ENCODE results near the gene TSPAN14. TPM values are rescaled to one million over a fixed set of nuclear protein-coding genes. Genes with fewer than 3 reads are reported as not detected.

TSPAN14 gene
- total RNA-seq, 4 donors from 2014 or later: 17.9 to 50.5 (median 38.4) TPM

GRCh38 chr10:80553436-80553835, 99.3 kb downstream of the TSPAN14 start:
- no peaks in the 10 kb centered on the region for H3K9me3 ChIP-seq
- H3K4me1 ChIP-seq: peaks cover 0 to 8% (median 0%) of the 10 kb centered on the region in 4 donors
- 90% methylated on average over 5 of the region's 5 CpGs for WGBS
- H3K4me3 ChIP-seq: no peak overlapping the region
- intact Hi-C loops (cut with DNase I): no loop called here
- TF ChIP-seq, protein P1, sequence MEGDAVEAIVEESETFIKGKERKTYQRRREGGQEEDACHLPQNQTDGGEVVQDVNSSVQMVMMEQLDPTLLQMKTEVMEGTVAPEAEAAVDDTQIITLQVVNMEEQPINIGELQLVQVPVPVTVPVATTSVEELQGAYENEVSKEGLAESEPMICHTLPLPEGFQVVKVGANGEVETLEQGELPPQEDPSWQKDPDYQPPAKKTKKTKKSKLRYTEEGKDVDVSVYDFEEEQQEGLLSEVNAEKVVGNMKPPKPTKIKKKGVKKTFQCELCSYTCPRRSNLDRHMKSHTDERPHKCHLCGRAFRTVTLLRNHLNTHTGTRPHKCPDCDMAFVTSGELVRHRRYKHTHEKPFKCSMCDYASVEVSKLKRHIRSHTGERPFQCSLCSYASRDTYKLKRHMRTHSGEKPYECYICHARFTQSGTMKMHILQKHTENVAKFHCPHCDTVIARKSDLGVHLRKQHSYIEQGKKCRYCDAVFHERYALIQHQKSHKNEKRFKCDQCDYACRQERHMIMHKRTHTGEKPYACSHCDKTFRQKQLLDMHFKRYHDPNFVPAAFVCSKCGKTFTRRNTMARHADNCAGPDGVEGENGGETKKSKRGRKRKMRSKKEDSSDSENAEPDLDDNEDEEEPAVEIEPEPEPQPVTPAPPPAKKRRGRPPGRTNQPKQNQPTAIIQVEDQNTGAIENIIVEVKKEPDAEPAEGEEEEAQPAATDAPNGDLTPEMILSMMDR (IDR thresholded peaks at IDR 0.05): no peak
- TF ChIP-seq EP300 (IDR thresholded peaks at IDR 0.05): no peak
- no peak for TF ChIP-seq POLR2AphosphoS5 (IDR thresholded peaks at IDR 0.05)
- TF ChIP-seq POLR2A (IDR thresholded peaks at IDR 0.05; ENCODE audit: low read depth): no peak
- H3K27me3 ChIP-seq: no peaks in the 10 kb centered on the region
- H3K27ac ChIP-seq (replicated peaks in 1 of 4): no peak overlapping the region
- H3K36me3 ChIP-seq: no peaks in the 10 kb centered on the region
- peak; percentile 82 for DNase-seq (ENCODE audit: extremely low spot score)

DNA sequence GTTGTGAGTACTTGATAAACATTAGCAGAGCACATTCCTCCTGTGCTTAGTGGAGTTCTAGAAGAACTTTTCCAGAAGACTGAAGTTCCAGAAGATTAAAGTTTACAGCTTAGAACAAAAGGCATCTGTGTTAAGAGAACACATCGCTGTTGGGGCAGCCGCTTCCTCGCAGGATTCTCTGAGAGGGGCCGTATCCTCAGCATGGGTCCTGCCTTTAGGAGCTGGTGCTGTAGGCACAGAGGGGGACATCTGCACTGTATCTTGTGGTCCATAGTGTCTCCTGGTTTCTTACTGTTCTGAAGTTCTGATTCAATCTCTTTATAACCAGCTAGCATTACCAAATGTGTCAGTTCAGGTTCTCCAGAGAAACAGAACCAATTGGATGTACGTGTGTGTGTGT, 99.9 kb downstream of the TSPAN14 start:
- intact Hi-C loops (cut with DNase I): no loop called here
- DNase-seq (ENCODE audit: extremely low spot score): peak; percentile 80
- H3K4me3 ChIP-seq: no peak overlapping the region
- H3K4me1 ChIP-seq: peaks cover 0 to 8% (median 0%) of the 10 kb centered on the region in 4 donors
- no peaks in the 10 kb centered on the region for H3K27me3 ChIP-seq
- 95% methylated on average over 5 of the region's 5 CpGs for WGBS
- no peak overlapping the region for H3K27ac ChIP-seq (replicated peaks in 1 of 4)
- no peaks in the 10 kb centered on the region for H3K9me3 ChIP-seq
- TF ChIP-seq EP300 (IDR thresholded peaks at IDR 0.05): no peak
- TF ChIP-seq POLR2AphosphoS5 (IDR thresholded peaks at IDR 0.05): no peak
- no peak for TF ChIP-seq POLR2A (IDR thresholded peaks at IDR 0.05; ENCODE audit: low read depth)
- TF ChIP-seq, protein P1 (IDR thresholded peaks at IDR 0.05): no peak
- H3K36me3 ChIP-seq: no peaks in the 10 kb centered on the region

DNA sequence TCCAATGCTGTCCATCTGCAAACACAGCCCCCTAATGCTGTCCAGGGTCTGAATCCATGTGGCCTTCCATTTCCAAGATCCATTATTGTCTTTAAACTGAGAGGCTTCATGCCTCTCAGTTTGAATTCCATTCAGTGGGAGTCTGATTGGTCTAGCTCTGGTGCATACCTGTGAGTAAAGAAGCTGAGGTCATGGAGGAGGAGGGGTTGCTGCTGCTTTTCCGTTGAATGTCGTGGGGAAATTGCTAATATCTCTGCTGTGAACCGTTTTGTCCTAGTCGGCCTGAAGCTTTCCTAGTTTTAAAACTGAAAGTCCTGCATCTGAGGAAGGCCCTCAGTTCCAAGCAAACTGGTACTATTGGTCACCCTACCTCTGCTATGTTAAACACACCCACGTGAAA, 101.3 kb downstream of the TSPAN14 start:
- peak; percentile 82 for DNase-seq (ENCODE audit: extremely low spot score)
- Histone ChIP-seq H3K4me1 (peaks cover 0 to 8% (median 0%) of the 10 kb centered on the region in 4 donors), H3K9me3 (no peaks in the 10 kb centered on the region), H3K27me3 (no peaks in the 10 kb centered on the region), H3K27ac (replicated peaks in 1 of 4) (no peak overlapping the region), H3K4me3 (no peak overlapping the region), H3K36me3 (no peaks in the 10 kb centered on the region)
- intact Hi-C loops (cut with DNase I): no loop called here
- TF ChIP-seq EP300 (IDR thresholded peaks at IDR 0.05): no peak
- TF ChIP-seq POLR2AphosphoS5 (IDR thresholded peaks at IDR 0.05): no peak
- TF ChIP-seq, protein P1 (IDR thresholded peaks at IDR 0.05): no peak
- TF ChIP-seq POLR2A (IDR thresholded peaks at IDR 0.05; ENCODE audit: low read depth): no peak
- WGBS: 66% methylated on average over 5 of the region's 5 CpGs

GRCh38 chr10:80561950-80562349, 107.8 kb downstream of the TSPAN14 start:
- peaks cover 0 to 3% (median 0%) of the 10 kb centered on the region in 4 donors for H3K27me3 ChIP-seq
- no peaks in the 10 kb centered on the region for H3K36me3 ChIP-seq
- no peak overlapping the region for H3K4me3 ChIP-seq
- H3K4me1 ChIP-seq: no peaks in the 10 kb centered on the region
- intact Hi-C loops (cut with DNase I): no loop called here
- H3K9me3 ChIP-seq: no peaks in the 10 kb centered on the region
- H3K27ac ChIP-seq (replicated peaks in 1 of 4): no peak overlapping the region
- TF ChIP-seq, protein P1 (IDR thresholded peaks at IDR 0.05): no peak
- TF ChIP-seq EP300 (IDR thresholded peaks at IDR 0.05): no peak
- TF ChIP-seq POLR2A (IDR thresholded peaks at IDR 0.05; ENCODE audit: low read depth): no peak
- no peak for TF ChIP-seq POLR2AphosphoS5 (IDR thresholded peaks at IDR 0.05)
- DNase-seq (ENCODE audit: extremely low spot score): peak; percentile 66

DNA sequence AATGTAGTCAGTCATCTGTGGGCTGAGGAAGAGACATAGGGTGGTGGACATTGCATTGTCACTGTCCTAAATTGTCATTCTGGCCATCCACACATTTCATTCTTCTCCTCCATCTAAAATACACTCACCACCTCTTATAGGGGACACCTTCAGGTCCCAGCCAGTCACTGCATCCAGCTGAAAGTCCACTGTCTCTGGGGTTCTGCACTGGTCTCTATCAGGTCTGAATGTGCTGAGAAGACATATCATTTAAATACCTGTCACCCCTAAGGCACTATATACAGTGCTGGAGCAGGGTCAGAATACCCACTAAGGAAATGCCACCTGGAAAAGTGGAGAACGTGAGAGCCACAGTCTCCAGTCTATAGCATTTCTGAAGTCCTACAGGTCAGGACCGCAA, 113.2 kb downstream of the TSPAN14 start:
- Histone ChIP-seq H3K27me3 (peaks cover 0 to 3% (median 0%) of the 10 kb centered on the region in 4 donors), H3K27ac (replicated peaks in 1 of 4) (no peak overlapping the region), H3K4me3 (no peak overlapping the region), H3K4me1 (no peaks in the 10 kb centered on the region), H3K36me3 (no peaks in the 10 kb centered on the region), H3K9me3 (no peaks in the 10 kb centered on the region)
- no peak for DNase-seq (ENCODE audit: extremely low spot score)
- TF ChIP-seq EP300 (IDR thresholded peaks at IDR 0.05) (no peak), POLR2AphosphoS5 (IDR thresholded peaks at IDR 0.05) (no peak), POLR2A (IDR thresholded peaks at IDR 0.05; ENCODE audit: low read depth) (no peak)
- TF ChIP-seq, protein P1 (IDR thresholded peaks at IDR 0.05): no peak
- 86% methylated on average over 1 of the region's 2 CpGs for WGBS
- intact Hi-C loops (cut with DNase I): no loop called here

All from esophagus muscularis mucosa (tissue), 4 donors.